OCI-LY1 (cell line): ENCODE measurements around the gene NAV3.

Source experiments
- H2AFZ ChIP-seq: fragments of 200-600 bp; sonication (generic), shearing (Covaris generic); 2 replicates; pipeline ENCODE4 v1.6.0; 2014; ENCODE audit warnings: antibody characterized with exemption, mild to moderate bottlenecking, low read length
- H3F3A ChIP-seq: fragments of 200-600 bp; sonication (generic), shearing (Covaris generic); 2 replicates; pipeline ENCODE4 v1.6.0; 2014; ENCODE audit warnings: mild to moderate bottlenecking, antibody characterized with exemption, low read length, moderate library complexity; ENCODE audit not compliant: insufficient read depth
- H3K27ac ChIP-seq: fragments of 200-600 bp; sonication (generic); 2 replicates; pipeline ENCODE4 v1.5.1; 2014; ENCODE audit warnings: low read length, mixed run types, mild to moderate bottlenecking, low read depth; ENCODE audit not compliant: poor library complexity, severe bottlenecking
- H3K27me3 ChIP-seq: fragments of 200-600 bp; sonication (generic); 2 replicates; pipeline ENCODE4 v1.6.0; 2014; ENCODE audit warnings: antibody characterized with exemption, mild to moderate bottlenecking, low read length, moderate library complexity; ENCODE audit not compliant: insufficient read depth
- H3K36me3 ChIP-seq: fragments of 200-600 bp; sonication (generic); 2 replicates; pipeline ENCODE4 v1.6.1; 2014; ENCODE audit warnings: mild to moderate bottlenecking, antibody characterized with exemption, low read length, moderate library complexity, mixed read lengths; ENCODE audit not compliant: insufficient read depth
- H3K4me1 ChIP-seq: fragments of 200-600 bp; sonication (generic); 2 replicates; pipeline ENCODE4 v1.5.1; 2014; ENCODE audit warnings: mild to moderate bottlenecking, low read length, moderate library complexity; ENCODE audit not compliant: insufficient read depth, severe bottlenecking
- H3K4me2 ChIP-seq: fragments of 200-600 bp; sonication (generic), shearing (Covaris generic); 2 replicates; pipeline ENCODE4 v1.6.1; 2014; ENCODE audit warnings: low read length
- H3K4me3 ChIP-seq: fragments of 200-600 bp; sonication (generic); 2 replicates; pipeline ENCODE4 v1.5.1; 2014; ENCODE audit warnings: low read length, low read depth, mild to moderate bottlenecking, mixed read lengths; ENCODE audit not compliant: poor library complexity, severe bottlenecking
- H3K79me2 ChIP-seq: fragments of 200-600 bp; shearing (Covaris generic); 2 replicates; pipeline ENCODE4 v1.6.1; 2016; ENCODE audit warnings: mixed run types, low read length, mixed read lengths; ENCODE audit not compliant: insufficient read depth
- H3K9ac ChIP-seq: fragments of 200-600 bp; sonication (generic), shearing (Covaris generic); 2 replicates; pipeline ENCODE4 v1.6.1; 2014; ENCODE audit warnings: mild to moderate bottlenecking, low read length, mixed read lengths
- H3K9me2 ChIP-seq: fragments of 200-600 bp; sonication (generic), shearing (Covaris generic); 2 replicates; pipeline ENCODE4 v1.6.1; 2014; ENCODE audit warnings: low read depth, mild to moderate bottlenecking, low read length, mixed read lengths
- H3K9me3 ChIP-seq: fragments of 200-600 bp; shearing (Covaris generic); 2 replicates; pipeline ENCODE4 v1.6.1; 2014; ENCODE audit warnings: low read length, mixed read lengths
- H4K20me1 ChIP-seq: fragments of 200-600 bp; sonication (generic), shearing (Covaris generic); 2 replicates; pipeline ENCODE4 v1.6.0; 2016; ENCODE audit warnings: mild to moderate bottlenecking, low read length; ENCODE audit not compliant: insufficient read depth
- EZH2 ChIP-seq: fragments of 200-600 bp; sonication (generic), shearing (Covaris generic); IDR thresholded peaks from 2 replicates; pipeline ENCODE4 v1.8.0; 2017; ENCODE audit warnings: borderline replicate concordance, mixed run types, mild to moderate bottlenecking, antibody characterized with exemption, low read length, moderate library complexity, mixed read lengths
- TF ChIP-seq, protein P1 (sequence below): fragments of 200-600 bp; sonication (generic), shearing (Covaris generic); IDR thresholded peaks from 2 replicates; pipeline ENCODE4 v1.5.1; 2017; ENCODE audit warnings: mild to moderate bottlenecking, antibody characterized with exemption, low read length, moderate library complexity, mixed read lengths

Gene NAV3

DNA sequence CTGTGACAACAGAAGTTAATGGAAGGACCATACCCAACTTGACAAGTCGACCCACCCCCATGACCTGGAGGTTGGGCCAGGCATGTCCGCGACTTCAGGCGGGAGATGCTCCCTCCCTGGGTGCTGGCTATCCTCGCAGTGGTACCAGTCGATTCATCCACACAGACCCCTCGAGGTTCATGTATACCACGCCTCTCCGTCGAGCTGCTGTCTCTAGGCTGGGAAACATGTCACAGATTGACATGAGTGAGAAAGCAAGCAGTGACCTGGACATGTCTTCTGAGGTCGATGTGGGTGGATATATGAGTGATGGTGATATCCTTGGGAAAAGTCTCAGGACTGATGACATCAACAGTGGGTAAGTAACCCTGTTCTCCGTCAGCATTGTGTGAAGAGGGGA is 220.1 kb downstream of the NAV3 start:
- H2AFZ ChIP-seq: no peak overlapping the region
- TF ChIP-seq, protein P1, sequence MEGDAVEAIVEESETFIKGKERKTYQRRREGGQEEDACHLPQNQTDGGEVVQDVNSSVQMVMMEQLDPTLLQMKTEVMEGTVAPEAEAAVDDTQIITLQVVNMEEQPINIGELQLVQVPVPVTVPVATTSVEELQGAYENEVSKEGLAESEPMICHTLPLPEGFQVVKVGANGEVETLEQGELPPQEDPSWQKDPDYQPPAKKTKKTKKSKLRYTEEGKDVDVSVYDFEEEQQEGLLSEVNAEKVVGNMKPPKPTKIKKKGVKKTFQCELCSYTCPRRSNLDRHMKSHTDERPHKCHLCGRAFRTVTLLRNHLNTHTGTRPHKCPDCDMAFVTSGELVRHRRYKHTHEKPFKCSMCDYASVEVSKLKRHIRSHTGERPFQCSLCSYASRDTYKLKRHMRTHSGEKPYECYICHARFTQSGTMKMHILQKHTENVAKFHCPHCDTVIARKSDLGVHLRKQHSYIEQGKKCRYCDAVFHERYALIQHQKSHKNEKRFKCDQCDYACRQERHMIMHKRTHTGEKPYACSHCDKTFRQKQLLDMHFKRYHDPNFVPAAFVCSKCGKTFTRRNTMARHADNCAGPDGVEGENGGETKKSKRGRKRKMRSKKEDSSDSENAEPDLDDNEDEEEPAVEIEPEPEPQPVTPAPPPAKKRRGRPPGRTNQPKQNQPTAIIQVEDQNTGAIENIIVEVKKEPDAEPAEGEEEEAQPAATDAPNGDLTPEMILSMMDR: no peak
- no peak for TF ChIP-seq EZH2
- H3K4me3 ChIP-seq: no peak overlapping the region
- H3K9ac ChIP-seq: no peak overlapping the region
- H3K4me1 ChIP-seq: no peaks in the 10 kb centered on the region
- H4K20me1 ChIP-seq: no peaks in the 10 kb centered on the region
- H3K9me3 ChIP-seq: no peaks in the 10 kb centered on the region
- no peaks in the 10 kb centered on the region for H3K27me3 ChIP-seq
- no peak overlapping the region for H3K27ac ChIP-seq
- H3F3A ChIP-seq: no peaks in the 10 kb centered on the region
- no peak overlapping the region for H3K4me2 ChIP-seq
- no peaks in the 10 kb centered on the region for H3K9me2 ChIP-seq
- no peaks in the 10 kb centered on the region for H3K36me3 ChIP-seq
- H3K79me2 ChIP-seq: no peaks in the 10 kb centered on the region

DNA sequence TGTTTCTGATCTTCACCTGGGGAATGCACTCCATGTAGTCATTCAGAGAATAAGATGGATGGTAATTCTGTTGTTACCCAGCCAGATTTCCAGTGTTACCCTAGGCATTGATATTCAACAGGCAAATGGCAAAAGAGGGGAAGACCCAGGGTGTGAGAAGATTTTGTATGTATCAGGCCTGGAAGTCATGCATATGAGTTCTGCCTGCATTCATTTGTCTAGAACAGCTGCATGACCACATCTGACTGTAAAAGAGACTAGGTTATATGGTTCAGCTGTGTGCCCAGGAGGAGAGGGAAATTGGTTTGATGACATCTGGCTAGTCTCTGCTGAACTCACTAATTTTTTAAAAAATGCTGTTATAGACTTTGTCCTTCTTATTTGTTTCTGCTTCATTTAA is 224.9 kb downstream of the NAV3 start:
- no peaks in the 10 kb centered on the region for H4K20me1 ChIP-seq
- no peak overlapping the region for H2AFZ ChIP-seq
- H3K27me3 ChIP-seq: no peaks in the 10 kb centered on the region
- no peaks in the 10 kb centered on the region for H3K79me2 ChIP-seq
- no peak overlapping the region for H3K27ac ChIP-seq
- TF ChIP-seq, protein P1: no peak
- no peak for TF ChIP-seq EZH2
- H3K9me2 ChIP-seq: no peaks in the 10 kb centered on the region
- H3K4me1 ChIP-seq: no peaks in the 10 kb centered on the region
- no peak overlapping the region for H3K4me2 ChIP-seq
- H3F3A ChIP-seq: no peaks in the 10 kb centered on the region
- H3K4me3 ChIP-seq: no peak overlapping the region
- no peaks in the 10 kb centered on the region for H3K36me3 ChIP-seq
- H3K9me3 ChIP-seq: no peaks in the 10 kb centered on the region
- no peak overlapping the region for H3K9ac ChIP-seq

DNA sequence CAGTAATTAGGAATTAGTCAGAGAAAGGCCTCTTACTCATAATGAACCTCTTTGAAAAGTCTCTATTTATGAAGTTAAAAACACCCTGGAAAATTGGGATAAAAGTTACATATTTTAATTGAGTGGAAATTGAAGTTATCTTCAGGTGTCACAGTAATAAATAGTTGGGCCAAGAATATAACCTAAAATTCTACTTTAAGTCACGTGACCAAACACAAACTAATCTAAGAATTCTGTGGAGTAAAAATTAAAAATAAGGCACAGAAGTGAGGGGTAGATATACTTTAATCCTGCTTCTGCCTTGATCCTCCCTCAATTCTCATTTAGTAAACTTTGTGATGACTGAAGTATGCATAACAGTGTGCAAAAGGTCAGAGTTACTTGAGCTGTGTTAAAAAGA is 226.4 kb downstream of the NAV3 start:
- H3K4me1 ChIP-seq: no peaks in the 10 kb centered on the region
- no peaks in the 10 kb centered on the region for H3K9me2 ChIP-seq
- H3K9ac ChIP-seq: no peak overlapping the region
- H3K36me3 ChIP-seq: no peaks in the 10 kb centered on the region
- no peaks in the 10 kb centered on the region for H4K20me1 ChIP-seq
- H3K27me3 ChIP-seq: no peaks in the 10 kb centered on the region
- no peak overlapping the region for H3K4me3 ChIP-seq
- no peaks in the 10 kb centered on the region for H3K79me2 ChIP-seq
- no peaks in the 10 kb centered on the region for H3F3A ChIP-seq
- H2AFZ ChIP-seq: no peak overlapping the region
- no peak for TF ChIP-seq EZH2
- TF ChIP-seq, protein P1: no peak
- H3K27ac ChIP-seq: no peak overlapping the region
- no peaks in the 10 kb centered on the region for H3K9me3 ChIP-seq
- no peak overlapping the region for H3K4me2 ChIP-seq
